Suprapubic skin (tissue), 4 donors: ENCODE data around the gene CCDC63. TPM values are rescaled to one million over a fixed set of nuclear protein-coding genes. Genes with fewer than 3 reads are reported as not detected.

Experiments
- DNase-seq, 2 donors: peaks; one replicate each; pipeline ENCODE4 v3.0.0-alpha.2; 2019; ENCODE audit warnings: low spot score in 2 of 2
- H3K27ac ChIP-seq: fragments of 200-600 bp; sonication (generic); one replicate; pipeline ENCODE4 v1.5.1; 2019
- H3K27me3 ChIP-seq: fragments of 200-600 bp; sonication (generic); one replicate; pipeline ENCODE4 v1.5.1; 2019
- H3K36me3 ChIP-seq: fragments of 200-600 bp; sonication (generic); one replicate; pipeline ENCODE4 v1.5.1; 2019
- H3K4me1 ChIP-seq: fragments of 200-600 bp; sonication (generic); one replicate; pipeline ENCODE4 v1.5.1; 2019
- H3K4me3 ChIP-seq: fragments of 200-600 bp; sonication (generic); one replicate; pipeline ENCODE4 v1.5.1; 2019; ENCODE audit warnings: mild to moderate bottlenecking
- H3K9me3 ChIP-seq: fragments of 200-600 bp; sonication (generic); one replicate; pipeline ENCODE4 v1.5.1; 2019
- CTCF ChIP-seq, 2 donors: fragments of 200-600 bp in 1 of 2; fragments of 450-650 bp in 1 of 2; sonication (generic) in 1 of 2; IDR thresholded peaks; one replicate each; pipeline ENCODE4 v1.5.1; 2016 to 2019; ENCODE audit warnings: antibody characterized with exemption in 2 of 2, mild to moderate bottlenecking in 1 of 2, moderate library complexity in 1 of 2
- EP300 ChIP-seq: sonication (generic); formaldehyde crosslinking; IDR thresholded peaks from one replicate; pipeline ENCODE4 v1.6.1; 2017; ENCODE audit warnings: antibody characterized with exemption
- POLR2A ChIP-seq, 2 donors: fragments of 450-650 bp; IDR thresholded peaks; one replicate each; pipeline ENCODE4 v1.6.1; 2017; ENCODE audit warnings: antibody characterized with exemption in 2 of 2, mild to moderate bottlenecking in 2 of 2, moderate library complexity in 2 of 2
- POLR2AphosphoS5 ChIP-seq, 3 donors: sonication (generic); formaldehyde crosslinking; IDR thresholded peaks; one replicate each; pipeline ENCODE4 v1.6.1; 2017; ENCODE audit warnings: antibody characterized with exemption in 3 of 3
- WGBS: methylation state at CpG from one replicate; pipeline ENCODE4 v1.1.5; 2018; 5-methylcytosine and 5-hydroxymethylcytosine counted together
- total RNA-seq, 4 donors: library from RNA; depleted of rRNA; stranded (reverse); fragments of >200 nt; gene quantifications; one replicate each; pipeline ENCODE4 v1.1.0, GENCODE V29; 2016

Gene CCDC63
- total RNA-seq, 4 donors from 2014 or later = not detected

- no peaks in the 10 kb centered on the region for H3K36me3 ChIP-seq
- DNase-seq = no peak
- H3K9me3 ChIP-seq = no peaks in the 10 kb centered on the region
- peaks cover 4% of the 10 kb centered on the region for H3K27me3 ChIP-seq
- no peaks in the 10 kb centered on the region for H3K4me1 ChIP-seq
- H3K4me3 ChIP-seq = no peak overlapping the region
- no peak overlapping the region for H3K27ac ChIP-seq
- WGBS = 86% methylated on average over 4 of the region's 4 CpGs
- TF ChIP-seq CTCF (IDR thresholded peaks at IDR 0.05) (no peak), POLR2AphosphoS5 (IDR thresholded peaks at IDR 0.05) (no peak), POLR2A (IDR thresholded peaks at IDR 0.05) (no peak), EP300 (no peak)
Measured at GRCh38 chr12:110901401-110901800, 54.6 kb downstream of the CCDC63 start.

- H3K4me1 ChIP-seq = peaks cover 3% of the 10 kb centered on the region
- no peak overlapping the region for H3K27ac ChIP-seq
- no peak for DNase-seq
- H3K9me3 ChIP-seq = no peaks in the 10 kb centered on the region
- H3K27me3 ChIP-seq = peaks cover 4% of the 10 kb centered on the region
- no peaks in the 10 kb centered on the region for H3K36me3 ChIP-seq
- 94% methylated on average over 4 of the region's 4 CpGs for WGBS
- no peak for TF ChIP-seq POLR2AphosphoS5 (IDR thresholded peaks at IDR 0.05)
- TF ChIP-seq POLR2A (IDR thresholded peaks at IDR 0.05) = no peak
- no peak for TF ChIP-seq CTCF (IDR thresholded peaks at IDR 0.05)
- TF ChIP-seq EP300 = no peak
- no peak overlapping the region for H3K4me3 ChIP-seq
Measured at GRCh38 chr12:110903511-110903910, 56.7 kb downstream of the CCDC63 start.

- TF ChIP-seq EP300 = no peak
- DNase-seq = no peak
- H3K4me3 ChIP-seq = no peak overlapping the region
- no peaks in the 10 kb centered on the region for H3K9me3 ChIP-seq
- H3K36me3 ChIP-seq = no peaks in the 10 kb centered on the region
- H3K27me3 ChIP-seq = peaks cover 10% of the 10 kb centered on the region
- H3K27ac ChIP-seq = no peak overlapping the region
- 37% methylated on average over 3 of the region's 3 CpGs for WGBS
- peaks cover 3% of the 10 kb centered on the region for H3K4me1 ChIP-seq
Measured at GRCh38 chr12:110906083-110906482, 59.3 kb downstream of the CCDC63 start.

GRCh38 chr12:110906516-110906915 lies 59.7 kb downstream of the CCDC63 start:
- Histone ChIP-seq H3K4me3 (no peak overlapping the region), H3K27ac (no peak overlapping the region), H3K4me1 (peaks cover 3% of the 10 kb centered on the region), H3K36me3 (no peaks in the 10 kb centered on the region), H3K9me3 (no peaks in the 10 kb centered on the region), H3K27me3 (peaks cover 10% of the 10 kb centered on the region)
- DNase-seq = no peak
- WGBS = 72% methylated on average over 5 of the region's 5 CpGs
- TF ChIP-seq EP300 = no peak
- no peak for TF ChIP-seq CTCF (IDR thresholded peaks at IDR 0.05)
- no peak for TF ChIP-seq POLR2A (IDR thresholded peaks at IDR 0.05)
- TF ChIP-seq POLR2AphosphoS5 (IDR thresholded peaks at IDR 0.05) = no peak

GRCh38 chr12:110906985-110907384 lies 60.2 kb downstream of the CCDC63 start:
- WGBS = 73% methylated on average over 4 of the region's 4 CpGs
- no peak for TF ChIP-seq EP300
- no peak for TF ChIP-seq POLR2AphosphoS5 (IDR thresholded peaks at IDR 0.05)
- no peak for TF ChIP-seq POLR2A (IDR thresholded peaks at IDR 0.05)
- TF ChIP-seq CTCF (IDR thresholded peaks at IDR 0.05) = no peak
- no peak overlapping the region for H3K4me3 ChIP-seq
- H3K9me3 ChIP-seq = no peaks in the 10 kb centered on the region
- H3K27me3 ChIP-seq = peaks cover 10% of the 10 kb centered on the region
- H3K27ac ChIP-seq = no peak overlapping the region
- no peak for DNase-seq
- no peaks in the 10 kb centered on the region for H3K36me3 ChIP-seq
- peaks cover 3% of the 10 kb centered on the region for H3K4me1 ChIP-seq

GRCh38 chr12:110907583-110907982 lies 60.8 kb downstream of the CCDC63 start:
- 69% methylated on average over 8 of the region's 8 CpGs for WGBS

More at GRCh38 chr12:110907583-110907982, 60.8 kb downstream of the CCDC63 start:
- Histone ChIP-seq H3K4me1 (peaks cover 3% of the 10 kb centered on the region), H3K4me3 (no peak overlapping the region), H3K27ac (no peak overlapping the region), H3K9me3 (no peaks in the 10 kb centered on the region), H3K27me3 (peaks cover 10% of the 10 kb centered on the region), H3K36me3 (no peaks in the 10 kb centered on the region)
- TF ChIP-seq CTCF (IDR thresholded peaks at IDR 0.05) (no peak), EP300 (no peak), POLR2AphosphoS5 (IDR thresholded peaks at IDR 0.05) (no peak), POLR2A (IDR thresholded peaks at IDR 0.05) (no peak)
- no peak for DNase-seq
